ACC112 (cell line): ENCODE data around the gene KIF12.

Experiments
- H2AFZ ChIP-seq: fragments of 200-600 bp; sonication (generic); one replicate; pipeline ENCODE4 v1.6.0; 2017; ENCODE audit warnings: antibody characterized with exemption, low read length; ENCODE audit not compliant: unreplicated experiment
- H3K27ac ChIP-seq: fragments of 200-600 bp; sonication (generic); 2 replicates; pipeline ENCODE4 v1.5.1; 2014; ENCODE audit warnings: low read depth, mild to moderate bottlenecking, antibody characterized with exemption, low read length, moderate library complexity
- H3K27me3 ChIP-seq: fragments of 200-600 bp; sonication (generic); 2 replicates; pipeline ENCODE4 v1.6.1; 2014; ENCODE audit warnings: mild to moderate bottlenecking, antibody characterized with exemption, low read length, moderate library complexity, mixed read lengths; ENCODE audit not compliant: insufficient read depth
- H3K36me3 ChIP-seq: fragments of 200-600 bp; sonication (generic); 2 replicates; pipeline ENCODE4 v1.6.1; 2016; ENCODE audit warnings: mild to moderate bottlenecking, antibody characterized with exemption, low read length, moderate library complexity, mixed read lengths; ENCODE audit not compliant: insufficient read depth
- H3K4me1 ChIP-seq: fragments of 200-600 bp; sonication (generic); one replicate; pipeline ENCODE4 v1.6.1; 2016; ENCODE audit warnings: low read length, mixed read lengths; ENCODE audit not compliant: insufficient read depth, unreplicated experiment, control insufficient read depth
- H3K4me3 ChIP-seq: fragments of 200-600 bp; sonication (generic); 2 replicates; pipeline ENCODE4 v1.5.1; 2014; ENCODE audit warnings: mild to moderate bottlenecking, low read depth, low read length
- H3K79me2 ChIP-seq: fragments of 200-600 bp; sonication (generic); one replicate; pipeline ENCODE4 v1.6.0; 2016; ENCODE audit warnings: low read length; ENCODE audit not compliant: control insufficient read depth, unreplicated experiment, insufficient read depth

Gene KIF12

GRCh38 chr9:114100536-114100935, 1.4 kb upstream of the KIF12 start:
- Histone ChIP-seq H3K27me3 (peaks cover 25% of the 10 kb centered on the region), H3K36me3 (no peaks in the 10 kb centered on the region), H3K79me2 (no peaks in the 10 kb centered on the region), H2AFZ (no peak overlapping the region), H3K4me1 (peaks cover 9% of the 10 kb centered on the region), H3K4me3 (no peak overlapping the region), H3K27ac (no peak overlapping the region)

GRCh38 chr9:114099669-114100270, 678 bp upstream of the KIF12 start:
- H3K27ac ChIP-seq, result no peak overlapping the region
- no peaks in the 10 kb centered on the region for H3K36me3 ChIP-seq
- H2AFZ ChIP-seq, result no peak overlapping the region
- H3K79me2 ChIP-seq, result no peaks in the 10 kb centered on the region
- no peak overlapping the region for H3K4me3 ChIP-seq
- peaks cover 5% of the 10 kb centered on the region for H3K4me1 ChIP-seq
- peaks cover 20% of the 10 kb centered on the region; the same call in 1 of the 2 replicates for H3K27me3 ChIP-seq

DNA sequence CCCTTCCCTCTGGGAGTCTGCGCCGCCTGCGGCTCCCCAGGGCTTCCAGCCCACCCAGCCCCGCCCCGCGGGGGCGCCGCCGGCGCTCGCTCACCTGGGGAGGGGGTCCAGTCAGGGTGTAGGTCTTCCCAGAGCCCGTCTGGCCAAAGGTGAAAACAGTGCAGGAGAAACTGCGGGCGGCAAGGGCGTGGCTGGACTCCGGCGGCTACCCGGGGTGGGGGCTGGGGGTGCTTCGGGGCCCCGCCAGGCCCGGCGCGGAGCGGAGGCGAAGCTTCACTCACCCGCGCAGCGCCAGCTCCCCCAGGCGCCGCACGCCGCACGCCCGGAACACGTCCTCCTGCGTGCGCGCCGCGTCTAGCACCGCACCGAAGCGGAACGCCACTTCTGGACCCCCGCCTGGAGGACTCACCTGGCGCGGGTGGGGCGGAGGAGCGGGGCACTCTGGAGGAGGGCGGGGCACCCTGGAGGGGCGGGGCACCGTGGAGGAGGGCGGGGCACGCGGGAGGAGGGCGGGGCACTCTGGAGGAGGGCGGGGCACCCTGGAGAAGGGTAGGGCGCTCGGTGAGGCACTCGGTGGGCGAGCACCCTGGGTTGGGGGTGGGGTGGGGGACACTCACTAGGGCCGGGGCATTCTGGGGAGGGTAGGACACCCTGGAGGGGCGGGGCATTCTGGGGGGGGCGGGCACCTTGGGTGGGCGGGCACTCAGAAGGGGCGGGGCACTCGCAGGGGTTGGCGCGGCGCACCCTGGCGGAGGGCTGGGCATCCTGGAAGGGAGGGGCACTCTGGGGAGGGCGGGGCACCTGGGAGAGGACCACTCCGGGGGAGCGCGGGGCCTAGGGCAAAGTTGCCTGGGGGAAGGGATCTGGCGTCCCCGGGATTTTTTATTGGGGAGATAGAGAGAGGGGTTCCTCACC, 814 bp downstream of the KIF12 start:
- Histone ChIP-seq H3K4me3 (peak overlapping the region; percentile 71), H2AFZ (no peak overlapping the region), H3K79me2 (no peaks in the 10 kb centered on the region), H3K27ac (no peak overlapping the region), H3K27me3 (peaks cover 14% of the 10 kb centered on the region; the same call in 1 of the 2 replicates), H3K36me3 (no peaks in the 10 kb centered on the region), H3K4me1 (no peaks in the 10 kb centered on the region)

DNA sequence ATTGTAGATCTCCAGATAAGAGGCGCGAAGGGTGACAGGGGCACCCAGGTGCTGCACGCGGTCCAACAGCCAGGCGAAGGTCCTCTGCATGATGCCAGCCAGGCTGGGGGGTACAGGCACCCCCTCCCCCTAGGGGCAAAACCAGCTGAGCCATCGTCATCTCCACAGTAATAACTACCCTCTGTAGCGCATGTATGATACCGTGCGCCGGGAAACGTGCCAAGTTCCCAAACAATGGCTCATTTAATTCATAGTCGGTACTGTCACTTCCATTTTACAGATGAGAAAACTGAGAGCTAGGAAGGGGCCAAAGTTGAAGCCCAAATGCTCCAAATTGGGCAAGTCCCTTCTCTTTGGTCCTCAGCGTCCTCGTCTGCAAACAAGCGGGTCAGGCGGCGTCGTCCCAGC, 1.5 kb downstream of the KIF12 start:
- H2AFZ ChIP-seq, result no peak overlapping the region
- H3K4me3 ChIP-seq, result peak overlapping the region; percentile 71
- peaks cover 14% of the 10 kb centered on the region; the same call in 1 of the 2 replicates for H3K27me3 ChIP-seq
- no peaks in the 10 kb centered on the region for H3K4me1 ChIP-seq
- H3K79me2 ChIP-seq, result no peaks in the 10 kb centered on the region
- no peak overlapping the region for H3K27ac ChIP-seq
- H3K36me3 ChIP-seq, result no peaks in the 10 kb centered on the region

DNA sequence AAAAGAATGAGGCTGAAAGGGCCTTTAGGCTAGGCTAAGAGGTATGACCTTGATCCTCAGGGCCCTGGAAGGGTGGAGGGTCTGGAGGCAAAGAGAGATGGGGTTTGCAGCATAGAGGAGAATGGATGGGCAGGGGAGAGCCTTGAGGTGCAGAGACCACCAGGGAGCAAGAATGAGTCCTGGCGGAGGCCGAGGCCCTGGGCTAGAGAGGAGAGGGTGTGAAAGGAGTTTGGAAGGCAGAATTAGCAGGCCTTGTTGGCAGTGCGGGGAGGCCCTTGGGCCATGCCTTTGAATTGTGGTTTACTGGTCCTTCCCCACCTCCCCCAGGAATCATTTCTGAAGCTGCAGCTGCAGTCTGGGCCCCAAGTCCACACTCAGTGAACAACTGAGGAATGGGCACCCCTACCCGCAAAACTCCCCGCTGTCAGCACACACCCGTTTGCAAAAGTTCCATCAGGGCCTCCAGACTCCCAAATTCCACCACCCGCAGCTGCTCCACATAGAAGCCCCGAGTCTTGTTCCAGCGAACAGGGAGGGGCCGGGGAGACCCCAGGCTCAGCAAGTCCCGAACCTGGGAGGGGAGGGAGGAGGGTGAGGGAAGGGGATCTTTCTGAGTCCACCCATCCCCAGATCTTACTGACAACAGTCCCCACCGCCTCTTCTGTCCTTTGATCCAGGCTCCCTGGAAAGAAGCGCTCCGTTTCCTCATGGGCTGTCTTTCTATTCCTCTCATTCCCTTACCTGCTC, 2.1 kb downstream of the KIF12 start:
- H3K4me3 ChIP-seq, result no peak overlapping the region
- no peaks in the 10 kb centered on the region for H3K36me3 ChIP-seq
- no peak overlapping the region for H3K27ac ChIP-seq
- no peak overlapping the region for H2AFZ ChIP-seq
- H3K4me1 ChIP-seq, result no peaks in the 10 kb centered on the region
- peaks cover 14% of the 10 kb centered on the region; the same call in 1 of the 2 replicates for H3K27me3 ChIP-seq
- no peaks in the 10 kb centered on the region for H3K79me2 ChIP-seq

- H3K27ac ChIP-seq, result no peak overlapping the region
- H3K27me3 ChIP-seq, result peaks cover 14% of the 10 kb centered on the region; the same call in 1 of the 2 replicates
- H3K4me3 ChIP-seq, result no peak overlapping the region
Measured at GRCh38 chr9:114096041-114096511, 3.0 kb downstream of the KIF12 start.

DNA sequence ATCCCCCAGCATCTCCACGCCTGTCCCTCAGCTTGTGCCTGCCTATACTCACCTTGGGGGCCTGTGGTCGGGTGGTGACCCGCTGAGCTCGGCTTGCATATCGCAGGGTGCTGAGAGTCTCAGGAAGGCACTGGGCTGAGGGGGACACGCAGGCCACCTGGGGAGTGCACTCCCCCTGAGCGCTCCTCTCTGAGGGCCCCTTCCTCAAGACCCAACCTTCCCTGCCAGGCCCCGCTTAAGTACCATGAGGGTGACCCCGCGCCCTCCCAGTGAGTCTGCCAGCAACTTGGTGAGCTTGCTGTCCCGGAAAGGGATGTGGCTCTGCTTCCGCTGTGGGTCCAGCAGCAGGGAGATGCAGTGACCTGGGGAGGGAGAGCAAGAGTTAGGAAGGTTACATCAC, 4.1 kb downstream of the KIF12 start:
- Histone ChIP-seq H2AFZ (no peak overlapping the region), H3K79me2 (no peaks in the 10 kb centered on the region), H3K36me3 (no peaks in the 10 kb centered on the region), H3K4me1 (no peaks in the 10 kb centered on the region), H3K27me3 (peaks cover 14% of the 10 kb centered on the region; the same call in 1 of the 2 replicates), H3K4me3 (no peak overlapping the region), H3K27ac (no peak overlapping the region)

More at GRCh38 chr9:114096041-114096511, 3.0 kb downstream of the KIF12 start:
- no peaks in the 10 kb centered on the region for H3K79me2 ChIP-seq
- no peak overlapping the region for H2AFZ ChIP-seq
- H3K4me1 ChIP-seq, result no peaks in the 10 kb centered on the region
- H3K36me3 ChIP-seq, result no peaks in the 10 kb centered on the region

GRCh38 chr9:114093761-114094505, 5.2 kb downstream of the KIF12 start:
- Histone ChIP-seq H3K4me3 (no peak overlapping the region), H3K27ac (no peak overlapping the region), H3K27me3 (peaks cover 13% of the 10 kb centered on the region; the same call in 1 of the 2 replicates), H3K79me2 (no peaks in the 10 kb centered on the region), H2AFZ (no peak overlapping the region), H3K36me3 (no peaks in the 10 kb centered on the region), H3K4me1 (no peaks in the 10 kb centered on the region)

DNA sequence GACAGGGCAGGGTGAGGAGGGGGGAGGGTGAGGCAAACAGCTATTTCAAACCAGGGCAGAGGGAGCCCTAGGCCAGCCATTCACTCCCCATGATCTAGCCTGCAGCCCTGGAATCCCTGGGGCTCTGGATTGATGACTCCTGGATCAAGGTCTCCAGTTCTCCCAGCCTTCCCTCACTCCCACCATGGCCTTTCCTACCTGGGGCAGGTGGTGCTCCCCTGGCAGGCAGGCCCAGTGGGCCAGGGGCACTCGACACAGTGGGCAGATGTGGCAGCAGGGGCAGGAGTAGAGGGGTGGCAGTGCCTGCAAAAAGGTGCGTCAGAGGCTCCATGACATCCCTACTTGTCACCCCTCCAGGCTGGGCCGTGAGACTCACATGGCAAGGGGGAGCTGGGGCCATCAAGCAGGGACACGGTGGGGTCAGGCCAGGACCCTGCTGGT, 6.0 kb downstream of the KIF12 start:
- Histone ChIP-seq H3K4me3 (no peak overlapping the region), H3K4me1 (no peaks in the 10 kb centered on the region), H3K79me2 (no peaks in the 10 kb centered on the region), H3K27ac (no peak overlapping the region), H3K27me3 (peaks cover 10% of the 10 kb centered on the region; the same call in 1 of the 2 replicates), H3K36me3 (no peaks in the 10 kb centered on the region), H2AFZ (no peak overlapping the region)

DNA sequence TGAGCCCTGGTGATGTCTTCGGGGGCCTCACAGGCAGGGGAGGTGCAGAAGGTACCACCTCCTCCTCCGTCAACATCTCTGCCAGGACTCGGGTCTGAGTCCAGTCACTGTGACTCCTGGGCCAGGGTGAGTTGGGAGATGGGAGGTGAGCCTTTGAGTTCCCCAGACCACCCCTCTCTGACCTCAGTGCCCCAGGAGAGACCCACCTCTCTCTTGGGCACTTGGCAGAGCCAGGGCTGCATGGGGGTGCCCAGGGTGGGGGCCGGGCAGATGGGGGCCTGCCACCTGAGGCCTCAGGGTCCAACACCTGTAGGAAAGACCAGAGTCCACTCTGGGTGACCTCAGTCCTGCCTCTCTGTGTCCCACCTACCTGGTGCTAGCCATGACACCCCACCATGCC, 6.8 kb downstream of the KIF12 start:
- H3K4me1 ChIP-seq, result no peaks in the 10 kb centered on the region
- no peak overlapping the region for H3K27ac ChIP-seq
- no peaks in the 10 kb centered on the region for H3K79me2 ChIP-seq
- H3K36me3 ChIP-seq, result no peaks in the 10 kb centered on the region
- no peak overlapping the region for H3K4me3 ChIP-seq
- no peak overlapping the region for H2AFZ ChIP-seq
- 0 out of 2 replicates have a peak, but pooled peaks cover 3% of the 10 kb centered on the region for H3K27me3 ChIP-seq
